Common myeloid progenitor, CD34-positive (primary cell): ENCODE results near the gene EZR.

ENCODE experiments used
- CTCF ChIA-PET: fragments of 350-600 bp; sonication (Branson Sonifier 250); formaldehyde crosslinking; loops from one replicate; lab custom pipeline; 2021; ENCODE audit warnings: antibody characterized with exemption; lab: Charles Lee
- POLR2A ChIA-PET: fragments of 350-600 bp; sonication (Branson Sonifier 250); formaldehyde crosslinking; loops from one replicate; lab custom pipeline; 2021; ENCODE audit warnings: antibody characterized with exemption; lab: Charles Lee
- DNase-seq, 3 donors: peaks; one replicate each; pipeline versions ENCODE4 v3.0.0 to v3.0.0-alpha.2; 2013
- H3K27ac ChIP-seq, 2 experiments: 1 replicate in 1 of 2; 2 replicates in 1 of 2; pipeline ENCODE4 v1.7.0; 2013; ENCODE audit warnings: inconsistent platforms in 2 of 2, low read length in 2 of 2, mild to moderate bottlenecking in 2 of 2, low read depth in 1 of 2, moderate library complexity in 1 of 2; ENCODE audit not compliant: severe bottlenecking in 2 of 2, insufficient read depth in 1 of 2, poor library complexity in 1 of 2
- H3K27me3 ChIP-seq, 5 experiments: replicated peaks in 2 of 5; 1 replicate in 3 of 5; 2 replicates in 2 of 5; pipeline versions ENCODE4 v1.6.1 to v1.7.0; 2013; ENCODE audit warnings: low read length in 4 of 5, mild to moderate bottlenecking in 2 of 5, moderate library complexity in 2 of 5, inconsistent platforms in 1 of 5; ENCODE audit not compliant: insufficient read depth in 5 of 5, control insufficient read depth in 4 of 5
- H3K36me3 ChIP-seq, 4 experiments: 1 replicate in 2 of 4; 2 replicates in 2 of 4; pipeline versions ENCODE4 v1.6.1 to v1.7.0; 2013; ENCODE audit warnings: low read length in 3 of 4, control low read depth in 1 of 4, mild to moderate bottlenecking in 1 of 4; ENCODE audit not compliant: control insufficient read depth in 4 of 4, insufficient read depth in 4 of 4
- H3K4me1 ChIP-seq, 4 experiments: 1 replicate in 3 of 4; 2 replicates in 1 of 4; pipeline versions ENCODE4 v1.6.1 to v1.7.1; 2013; ENCODE audit warnings: low read length in 3 of 4, mild to moderate bottlenecking in 3 of 4, control low read depth in 1 of 4, inconsistent platforms in 1 of 4, moderate library complexity in 1 of 4; ENCODE audit not compliant: control insufficient read depth in 4 of 4, insufficient read depth in 4 of 4; ENCODE audit errors: control extremely low read depth in 1 of 4
- H3K4me3 ChIP-seq, 7 experiments: 1 replicate in 4 of 7; 2 replicates in 3 of 7; pipeline versions ENCODE4 v1.5.1 to v1.7.0; 2013; ENCODE audit warnings: mild to moderate bottlenecking in 7 of 7, low read length in 6 of 7, moderate library complexity in 6 of 7, inconsistent platforms in 2 of 7, low read depth in 2 of 7, control low read depth in 1 of 7; ENCODE audit not compliant: insufficient read depth in 4 of 7, control insufficient read depth in 1 of 7; ENCODE audit errors: extremely low read depth in 1 of 7
- H3K9me3 ChIP-seq, 5 experiments: 1 replicate in 4 of 5; 2 replicates in 1 of 5; pipeline versions ENCODE4 v1.6.1 to v1.7.1; 2013; ENCODE audit warnings: low read length in 4 of 5, mild to moderate bottlenecking in 2 of 5, inconsistent platforms in 1 of 5, low read depth in 1 of 5, moderate library complexity in 1 of 5; ENCODE audit not compliant: control insufficient read depth in 4 of 5, insufficient read depth in 2 of 5; ENCODE audit errors: control extremely low read depth in 1 of 5
- WGBS: methylation state at CpG from one replicate; pipeline ENCODE4 v1.1.5; 2013; ENCODE audit not compliant: insufficient coverage; 5-methylcytosine and 5-hydroxymethylcytosine counted together

Gene EZR

GRCh38 chr6:158813032-158813431 lies 6.1 kb downstream of the EZR start:
- whole genome bisulfite sequencing, result 86% methylated on average over 2 of the region's 3 CpGs

DNA sequence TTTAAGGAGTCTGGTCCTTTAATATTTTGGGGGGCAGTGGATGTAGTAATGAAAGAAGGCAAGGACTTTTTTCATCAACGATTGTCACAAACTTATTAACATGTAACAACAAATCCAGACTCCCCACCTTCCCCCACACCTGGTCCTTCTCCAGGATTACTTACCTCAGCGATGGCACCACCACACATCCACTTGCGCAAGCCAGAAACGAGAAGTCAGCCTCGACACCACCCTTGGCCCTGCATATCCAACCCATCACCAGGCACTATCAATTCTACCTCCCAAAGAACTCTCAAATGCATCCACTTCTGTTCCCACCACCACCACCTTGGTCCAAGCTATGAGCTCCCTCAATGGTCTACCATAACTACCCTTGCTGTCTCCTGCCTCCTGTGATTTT lies 6.6 kb downstream of the EZR start:
- WGBS, result 95% methylated on average over 5 of the region's 5 CpGs
- DNase-seq, result no peak
- H3K27me3 ChIP-seq, result no peaks in the 10 kb centered on the region
- H3K4me3 ChIP-seq, result no peak overlapping the region
- POLR2A ChIA-PET, result interaction anchor here (1.5 kb wide), 1 partner anchor 9 kb away, joined by 5 read pairs; no protein-coding TSS in a partner anchor
- CTCF ChIA-PET, result interaction anchor here (4.1 kb wide), 1 partner anchor 12 kb away, joined by 19 read pairs; no protein-coding TSS in a partner anchor
- no peaks in the 10 kb centered on the region for H3K9me3 ChIP-seq
- H3K36me3 ChIP-seq, result peaks cover 2 to 42% (median 15%) of the 10 kb centered on the region in 4 experiments
- H3K27ac ChIP-seq, result no peak overlapping the region
- H3K4me1 ChIP-seq, result peaks cover 15 to 47% (median 33%) of the 10 kb centered on the region in 4 experiments

More at GRCh38 chr6:158813032-158813431, 6.1 kb downstream of the EZR start:
- H3K27ac ChIP-seq, result no peak overlapping the region
- DNase-seq, result no peak
- peaks cover 2 to 37% (median 13%) of the 10 kb centered on the region in 4 experiments for H3K36me3 ChIP-seq
- H3K27me3 ChIP-seq, result no peaks in the 10 kb centered on the region
- H3K9me3 ChIP-seq, result no peaks in the 10 kb centered on the region
- ChIA-PET CTCF (interaction anchor here (1.0 to 4.1 kb wide), 6 partner anchors 13 to 159 kb away, joined by 3 to 19 read pairs (median 4); no protein-coding TSS in a partner anchor), POLR2A (interaction anchor here (1.0 to 1.5 kb wide), 2 partner anchors 9 kb away, joined by 3 to 5 read pairs; no protein-coding TSS in a partner anchor)
- H3K4me3 ChIP-seq, result no peak overlapping the region
- H3K4me1 ChIP-seq, result peaks cover 15 to 46% (median 37%) of the 10 kb centered on the region in 4 experiments

GRCh38 chr6:158810155-158811095 lies 8.7 kb downstream of the EZR start:
- Histone ChIP-seq H3K4me3 (no peak overlapping the region), H3K27me3 (no peaks in the 10 kb centered on the region), H3K4me1 (peaks cover 10 to 41% (median 25%) of the 10 kb centered on the region in 4 experiments), H3K9me3 (no peaks in the 10 kb centered on the region), H3K36me3 (peaks cover 2 to 40% (median 16%) of the 10 kb centered on the region in 4 experiments), H3K27ac (no peak overlapping the region)
- WGBS, result 92% methylated on average over 5 of the region's 9 CpGs
- ChIA-PET CTCF (interaction anchor here (1.5 to 1.6 kb wide), 2 partner anchors 14 to 107 kb away, joined by 4 to 5 read pairs; no protein-coding TSS in a partner anchor), POLR2A (no interaction called here)
- no peak for DNase-seq

DNA sequence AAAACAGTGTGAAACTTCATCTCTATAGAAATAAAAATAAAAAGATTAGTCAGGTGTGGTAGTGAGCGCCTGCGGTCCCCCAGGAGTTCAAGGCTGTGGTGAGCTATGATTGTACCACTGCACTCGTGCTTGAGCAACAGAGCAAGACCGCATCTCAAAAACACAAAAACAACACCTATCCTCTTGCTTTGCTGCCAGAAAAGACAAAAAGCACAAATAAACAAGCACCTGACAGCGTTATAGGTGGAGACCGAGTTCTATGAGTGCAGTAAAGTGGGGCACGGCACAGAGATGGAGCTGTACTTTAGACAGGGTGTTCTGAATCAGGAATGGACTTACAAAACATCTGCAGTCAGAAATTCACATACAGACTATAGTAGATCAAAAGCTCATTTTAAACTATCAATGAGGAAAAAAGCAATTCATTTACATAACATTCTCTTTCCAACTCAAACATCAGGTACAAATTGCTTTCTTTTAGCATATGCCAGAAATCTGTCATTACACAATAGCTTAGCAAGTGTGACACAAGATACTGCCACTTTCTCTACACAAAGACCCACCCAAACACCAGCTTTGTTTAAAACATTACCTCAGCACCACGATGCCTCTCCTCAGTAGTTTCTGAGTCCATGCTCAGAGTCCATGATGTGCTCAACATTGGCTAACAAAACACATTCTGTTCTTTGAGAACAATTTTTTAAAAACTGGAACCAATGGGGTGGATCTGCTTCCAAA lies 10.1 kb downstream of the EZR start:
- WGBS, result 90% methylated on average over 2 of the region's 8 CpGs
- Histone ChIP-seq H3K27ac (no peak overlapping the region), H3K27me3 (no peaks in the 10 kb centered on the region), H3K4me3 (no peak overlapping the region), H3K36me3 (peaks cover 2 to 37% (median 14%) of the 10 kb centered on the region in 4 experiments), H3K4me1 (peaks cover 8 to 37% (median 26%) of the 10 kb centered on the region in 4 experiments), H3K9me3 (no peaks in the 10 kb centered on the region)
- DNase-seq, result no peak
- CTCF ChIA-PET, result interaction anchor here (1.0 to 1.6 kb wide), 6 partner anchors 10 to 105 kb away, joined by 3 to 5 read pairs (median 4); no protein-coding TSS in a partner anchor
- POLR2A ChIA-PET, result no interaction called here

GRCh38 chr6:158808442-158808833 lies 10.7 kb downstream of the EZR start:
- ChIA-PET CTCF (interaction anchor here (1.0 to 1.6 kb wide), 5 partner anchors 9 to 45 kb away, joined by 3 to 5 read pairs (median 4); no protein-coding TSS in a partner anchor), POLR2A (no interaction called here)
- DNase-seq, result no peak
- peaks cover 8 to 35% (median 25%) of the 10 kb centered on the region in 4 experiments for H3K4me1 ChIP-seq
- no peak overlapping the region for H3K4me3 ChIP-seq
- no peaks in the 10 kb centered on the region for H3K27me3 ChIP-seq
- no peak overlapping the region for H3K27ac ChIP-seq
- peaks cover 2 to 31% (median 14%) of the 10 kb centered on the region in 4 experiments for H3K36me3 ChIP-seq
- WGBS, result 80% methylated on average over 1 of the region's 6 CpGs
- no peaks in the 10 kb centered on the region for H3K9me3 ChIP-seq

GRCh38 chr6:158807515-158808441 lies 11.4 kb downstream of the EZR start:
- peaks cover 13 to 35% (median 25%) of the 10 kb centered on the region in 4 experiments for H3K4me1 ChIP-seq
- peak in 2 of 3 donors; percentile 71 to 82 for DNase-seq
- CTCF ChIA-PET, result interaction anchor here (1.0 to 1.8 kb wide), 7 partner anchors 8 to 167 kb away, joined by 3 to 5 read pairs (median 3); no protein-coding TSS in a partner anchor
- POLR2A ChIA-PET, result interaction anchor here (0.6 kb wide), 1 partner anchor 153 kb away, joined by 3 read pairs; no protein-coding TSS in a partner anchor
- 75% methylated on average over 4 of the region's 8 CpGs for WGBS
- peaks cover 0 to 24% (median 11%) of the 10 kb centered on the region in 4 experiments for H3K36me3 ChIP-seq
- H3K4me3 ChIP-seq, result no peak overlapping the region
- no peaks in the 10 kb centered on the region for H3K27me3 ChIP-seq
- no peak overlapping the region for H3K27ac ChIP-seq
- no peaks in the 10 kb centered on the region for H3K9me3 ChIP-seq
